ENCODE measurements around the gene C1orf232.

The C1orf232 gene

GRCh38 chr1:26129778-26130177 is 39.0 kb downstream of the C1orf232 start:
- H3K4me1 ChIP-seq (ENCODE audit: control insufficient read depth, insufficient read depth, low read length), result peaks cover 4% of the 10 kb centered on the region; the same call in 1 of the 2 replicates
- H3K9me3 ChIP-seq (ENCODE audit: control insufficient read depth, insufficient read depth, low read depth, low read length), result no peaks in the 10 kb centered on the region
- H3K27ac ChIP-seq (ENCODE audit: extremely low read depth, low read depth, low read length), result no peak overlapping the region
- H3K4me3 ChIP-seq (ENCODE audit: low read depth, low read length), result no peak overlapping the region
- POLR2A ChIA-PET, result no interaction called here
- H3K36me3 ChIP-seq (ENCODE audit: control insufficient read depth in 2 of 2, insufficient read depth in 1 of 2, low read length in 2 of 2), result no peaks in the 10 kb centered on the region
- TF ChIP-seq KLF1 (tag by site-specific recombination; IDR thresholded peaks at IDR 0.05) (no peak), ZNF560 (tag by site-specific recombination; IDR thresholded peaks at IDR 0.05; ENCODE audit: borderline replicate concordance) (no peak), ZNF830 (tag by site-specific recombination; IDR thresholded peaks at IDR 0.05; ENCODE audit: low read depth) (no peak), TCF7L2 (IDR thresholded peaks at IDR 0.05; ENCODE audit: borderline replicate concordance, low read depth, low read length) (no peak)
- CTCF ChIA-PET, result interaction anchor here (0.6 to 7.1 kb wide), 4 partner anchors 10 to 204 kb away, joined by 3 to 39 read pairs (median 6); no protein-coding TSS in a partner anchor

- CTCF ChIA-PET, result interaction anchor here (0.6 to 7.1 kb wide), 3 partner anchors 18 to 108 kb away, joined by 3 to 39 read pairs (median 5); no protein-coding TSS in a partner anchor
- Histone ChIP-seq H3K4me1 (ENCODE audit: control insufficient read depth, insufficient read depth, low read length) (peaks cover 8% of the 10 kb centered on the region; the same call in 1 of the 2 replicates), H3K9me3 (ENCODE audit: control insufficient read depth, insufficient read depth, low read depth, low read length) (no peaks in the 10 kb centered on the region), H3K36me3 (ENCODE audit: control insufficient read depth in 2 of 2, insufficient read depth in 1 of 2, low read length in 2 of 2) (no peaks in the 10 kb centered on the region), H3K27ac (ENCODE audit: extremely low read depth, low read depth, low read length) (no peak overlapping the region), H3K4me3 (ENCODE audit: low read depth, low read length) (no peak overlapping the region)
- POLR2A ChIA-PET, result interaction anchor here (1.1 to 1.7 kb wide), 3 partner anchors 16 to 107 kb away, joined by 3 to 5 read pairs (median 4); partner anchors contain the start of genes CEP85 and PDIK1L
- no peak for TF ChIP-seq ZNF658 (tag by site-specific recombination; IDR thresholded peaks at IDR 0.05)
- no peak for TF ChIP-seq ZFP37 (tag by site-specific recombination; IDR thresholded peaks at IDR 0.05)
- TF ChIP-seq ZNF768 (tag by site-specific recombination; IDR thresholded peaks at IDR 0.05), result no peak
- TF ChIP-seq ZNF324 (tag by site-specific recombination; IDR thresholded peaks at IDR 0.05), result no peak
- TF ChIP-seq ZNF529 (tag by site-specific recombination; IDR thresholded peaks at IDR 0.05; ENCODE audit: insufficient replicate concordance), result no peak
- no peak for TF ChIP-seq ZNF169 (tag by site-specific recombination; IDR thresholded peaks at IDR 0.05)
- no peak for TF ChIP-seq ZNF561 (tag by site-specific recombination; IDR thresholded peaks at IDR 0.05; ENCODE audit: borderline replicate concordance)
- TF ChIP-seq ZNF544 (tag by site-specific recombination; IDR thresholded peaks at IDR 0.05), result no peak
- TF ChIP-seq ZNF26 (tag by site-specific recombination; IDR thresholded peaks at IDR 0.05), result no peak
- TF ChIP-seq ZNF121 (tag by site-specific recombination; IDR thresholded peaks at IDR 0.05), result no peak
- TF ChIP-seq ZNF184 (tag by site-specific recombination; IDR thresholded peaks at IDR 0.05), result no peak
- TF ChIP-seq KLF7 (tag by site-specific recombination; IDR thresholded peaks at IDR 0.05; ENCODE audit: borderline replicate concordance), result no peak
- TF ChIP-seq ZSCAN30 (tag by site-specific recombination; IDR thresholded peaks at IDR 0.05), result no peak
- no peak for TF ChIP-seq ZNF548 (tag by site-specific recombination; IDR thresholded peaks at IDR 0.05)
- TF ChIP-seq ZNF645 (tag by site-specific recombination; IDR thresholded peaks at IDR 0.05), result no peak
- TF ChIP-seq ZNF10 (tag by site-specific recombination; IDR thresholded peaks at IDR 0.05), result no peak
Measured at GRCh38 chr1:26127235-26128163, 41.3 kb downstream of the C1orf232 start.

Data from HEK293 (cell line).